Measurements from ENCODE around the gene SPATA32.

SPATA32 gene

DNA sequence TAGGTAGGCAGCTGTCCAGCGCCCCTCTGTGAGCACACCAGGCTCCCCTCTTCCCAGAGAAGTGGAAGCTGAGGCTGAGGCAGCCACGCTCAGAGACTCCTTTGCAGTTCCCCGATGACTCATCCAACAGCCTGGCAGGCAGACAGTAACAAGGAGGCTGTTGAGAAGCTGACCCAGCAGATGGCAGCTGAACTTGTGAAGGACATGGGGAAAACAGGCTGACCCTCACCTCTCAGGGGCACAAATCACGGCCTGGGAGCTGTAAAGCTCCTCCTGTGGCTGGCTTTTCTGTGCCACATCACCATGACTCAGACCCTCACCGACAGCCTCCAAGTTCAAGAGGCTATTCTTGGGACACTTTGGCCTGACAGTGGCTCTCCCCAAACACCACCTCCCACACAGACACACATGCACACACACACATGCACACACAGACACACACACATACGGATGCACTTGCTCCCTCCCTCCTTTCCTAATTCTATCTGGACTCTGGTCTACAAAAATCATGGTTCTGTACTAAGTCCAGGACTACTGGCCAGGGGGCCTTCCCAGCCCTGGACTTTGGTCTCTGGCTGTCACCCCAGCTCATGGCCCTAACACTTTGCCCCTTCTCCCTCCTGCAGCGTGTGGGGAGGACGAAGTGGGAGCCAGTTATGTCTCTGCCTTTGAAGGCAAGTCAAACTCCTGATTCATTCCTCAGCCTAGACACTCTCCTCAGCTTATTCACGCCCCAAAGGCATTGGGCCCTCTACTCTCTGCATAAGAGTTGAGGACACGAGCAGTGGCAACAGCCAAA lies 31.7 kb upstream of the SPATA32 start:
- H3K4me3 ChIP-seq (ENCODE audit: low read depth, low read length) = no peak overlapping the region

DNA sequence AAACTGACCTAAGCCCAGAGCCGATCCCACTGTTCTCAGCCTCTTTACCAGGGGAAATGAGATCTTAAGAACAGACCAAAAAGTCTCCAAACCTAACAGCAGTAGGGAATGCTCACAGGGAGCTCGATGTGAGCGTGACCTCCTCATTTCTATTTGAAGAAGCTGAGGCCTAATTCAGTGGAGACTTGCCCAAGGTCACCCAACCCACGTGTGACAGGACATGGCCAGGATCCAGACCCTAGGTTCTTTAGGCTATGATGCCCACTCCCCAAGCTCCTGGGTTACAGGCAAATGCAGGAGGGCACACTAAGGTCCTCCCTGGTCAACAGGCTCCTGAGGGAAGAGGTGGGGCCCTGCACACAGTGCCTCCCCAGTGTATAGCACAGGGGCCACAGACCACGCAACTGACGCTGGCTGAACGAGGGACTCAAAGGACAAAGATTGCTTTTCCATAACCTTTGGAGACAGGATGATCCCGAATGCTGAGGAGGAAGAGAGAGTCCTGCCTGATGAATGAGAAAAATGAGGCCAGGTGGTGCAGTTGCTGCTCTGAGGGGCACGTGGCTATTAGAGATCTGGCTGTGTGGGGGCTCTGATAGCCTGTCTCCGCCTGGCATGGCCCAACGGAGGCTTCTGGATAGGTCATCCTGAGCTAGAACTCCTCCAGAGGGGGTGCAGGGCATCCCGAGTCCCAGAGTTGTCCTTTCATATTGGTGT lies 31.0 kb upstream of the SPATA32 start:
- H3K4me3 ChIP-seq (ENCODE audit: low read depth, low read length) = no peak overlapping the region

DNA sequence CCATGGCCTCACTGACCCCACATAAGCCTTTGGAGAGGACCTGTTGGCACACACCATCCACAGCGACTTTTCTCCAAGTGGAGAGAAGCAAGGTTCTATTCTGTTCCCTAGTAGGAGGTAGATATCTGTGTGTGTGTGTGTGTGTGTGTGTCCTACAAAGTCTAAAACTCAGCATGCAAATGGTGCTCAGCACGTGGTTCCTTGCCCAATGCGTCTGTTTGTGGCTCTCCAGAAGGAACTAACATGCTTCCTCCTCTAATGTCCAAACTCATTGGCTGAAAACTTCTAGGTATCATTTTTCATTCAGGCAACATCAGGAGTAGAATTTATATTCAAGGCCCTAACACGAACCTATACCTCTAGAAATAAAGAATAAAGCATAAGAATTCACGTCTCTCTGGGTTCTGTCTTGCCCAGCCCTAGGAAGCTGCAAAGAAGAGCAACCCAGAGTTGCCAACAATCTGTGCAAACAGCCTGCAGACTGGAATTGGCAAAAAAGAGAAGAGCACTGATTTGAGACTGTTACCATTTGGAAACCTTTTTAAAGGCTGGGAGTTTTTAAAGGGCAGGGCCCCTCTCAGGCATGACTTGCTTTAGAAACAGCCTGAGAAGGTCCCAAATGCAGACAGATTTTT lies 29.4 kb upstream of the SPATA32 start:
- H3K4me3 ChIP-seq (ENCODE audit: low read depth, low read length) = no peak overlapping the region

DNA sequence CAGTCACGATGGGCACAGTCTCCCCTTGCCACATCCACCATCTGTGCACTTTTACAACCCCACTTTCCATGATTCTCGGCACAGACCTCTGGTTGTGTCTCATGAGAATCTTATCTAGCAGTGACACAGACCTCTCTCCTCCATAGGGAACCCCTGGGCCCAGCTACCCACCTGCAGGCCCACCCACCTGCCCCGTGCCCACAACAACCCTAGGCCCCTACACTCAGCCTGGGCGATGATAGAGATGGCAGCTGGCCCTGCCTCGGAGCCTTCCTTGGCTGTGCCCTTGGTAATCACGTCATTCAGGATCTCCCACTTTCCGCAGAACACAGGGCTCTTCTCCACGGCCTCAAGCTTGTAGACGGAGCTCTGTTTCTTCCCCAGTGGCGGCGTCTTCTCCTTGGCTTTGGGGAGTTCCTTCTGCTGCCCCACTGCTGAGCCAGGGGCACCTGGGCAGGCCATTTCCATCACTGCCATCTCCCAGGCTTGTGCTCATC lies 28.4 kb upstream of the SPATA32 start:
- H3K4me3 ChIP-seq (ENCODE audit: low read depth, low read length) = no peak overlapping the region

DNA sequence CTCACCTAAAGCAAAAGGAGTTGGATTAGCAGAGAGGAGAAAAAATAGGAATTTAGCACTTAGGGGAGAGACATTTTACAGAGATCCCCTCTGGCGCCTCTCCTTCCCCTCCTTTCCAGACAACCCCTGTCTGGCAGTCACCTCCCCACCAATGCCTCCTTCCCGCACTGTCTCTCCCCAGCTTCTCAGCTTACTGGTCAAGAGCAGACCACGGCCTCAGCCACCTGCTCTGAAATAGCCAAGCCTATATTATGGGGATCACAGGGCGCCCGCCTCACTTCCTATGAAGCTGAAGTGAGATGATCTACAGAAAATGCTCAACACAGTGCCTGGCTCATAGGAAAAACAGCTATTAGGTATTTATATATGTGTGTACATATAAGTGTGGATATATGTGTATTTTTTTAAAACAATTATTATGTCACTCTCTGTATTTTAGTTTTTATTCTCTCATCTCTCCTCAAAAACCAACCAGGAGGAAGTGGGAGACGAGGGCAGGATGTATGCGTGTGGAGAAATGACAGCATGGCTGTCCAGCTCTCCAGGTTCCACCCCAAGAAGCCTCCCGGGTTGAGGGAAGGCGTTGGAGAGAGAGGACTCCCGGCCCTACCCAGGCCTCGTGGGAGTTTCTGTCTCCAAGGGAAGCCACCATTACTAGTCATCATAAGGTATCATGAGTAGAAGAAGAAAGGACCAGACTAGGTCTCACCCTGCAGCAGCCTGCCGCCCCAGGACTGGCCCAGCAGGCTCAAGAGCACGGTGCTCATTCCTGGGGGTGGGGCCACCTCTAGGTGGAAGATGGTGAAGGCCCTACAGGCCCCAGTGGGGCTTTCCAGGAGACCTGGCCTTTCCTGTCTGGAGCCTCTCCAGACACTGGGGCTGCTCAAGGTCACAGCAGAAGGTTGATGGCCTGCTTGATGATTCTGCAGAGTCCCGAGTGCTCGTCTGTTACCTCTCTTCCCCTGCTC lies 27.7 kb upstream of the SPATA32 start:
- no peak overlapping the region for H3K4me3 ChIP-seq (ENCODE audit: low read depth, low read length)

- no peak overlapping the region for H3K4me3 ChIP-seq (ENCODE audit: low read depth, low read length)
Measured at GRCh38 chr17:45288825-45289224, 26.9 kb upstream of the SPATA32 start.

GRCh38 chr17:45287526-45288500 lies 25.9 kb upstream of the SPATA32 start:
- no peak overlapping the region for H3K4me3 ChIP-seq (ENCODE audit: low read depth, low read length)

DNA sequence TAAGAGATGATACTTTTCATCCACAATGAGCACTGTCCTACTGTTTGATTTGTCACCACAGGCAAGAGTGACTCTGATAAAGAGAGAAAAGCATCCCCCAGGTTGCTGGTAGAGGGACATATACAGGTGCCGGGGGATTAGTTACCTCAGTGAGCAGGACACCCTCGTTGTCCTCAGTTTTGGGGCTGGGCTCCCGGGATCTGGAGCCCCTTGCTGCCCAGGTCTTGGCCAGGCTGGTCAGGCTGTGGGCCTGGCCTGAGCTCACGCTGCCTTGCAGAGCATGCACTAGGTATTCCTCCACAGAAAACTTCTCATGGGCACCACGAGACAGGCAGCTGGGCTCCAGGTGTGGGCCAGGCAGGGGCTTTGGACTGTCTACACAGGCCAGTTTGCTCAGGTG lies 24.4 kb upstream of the SPATA32 start:
- no peak overlapping the region for H3K4me3 ChIP-seq (ENCODE audit: low read depth, low read length)

GRCh38 chr17:45284176-45285140 lies 22.6 kb upstream of the SPATA32 start:
- no peak overlapping the region for H3K4me3 ChIP-seq (ENCODE audit: low read depth, low read length)

- H3K4me3 ChIP-seq (ENCODE audit: low read depth, low read length) = no peak overlapping the region
Measured at GRCh38 chr17:45283711-45284110, 21.8 kb upstream of the SPATA32 start.

- H3K4me3 ChIP-seq (ENCODE audit: low read depth, low read length) = no peak overlapping the region
Measured at GRCh38 chr17:45282683-45283644, 21.1 kb upstream of the SPATA32 start.

DNA sequence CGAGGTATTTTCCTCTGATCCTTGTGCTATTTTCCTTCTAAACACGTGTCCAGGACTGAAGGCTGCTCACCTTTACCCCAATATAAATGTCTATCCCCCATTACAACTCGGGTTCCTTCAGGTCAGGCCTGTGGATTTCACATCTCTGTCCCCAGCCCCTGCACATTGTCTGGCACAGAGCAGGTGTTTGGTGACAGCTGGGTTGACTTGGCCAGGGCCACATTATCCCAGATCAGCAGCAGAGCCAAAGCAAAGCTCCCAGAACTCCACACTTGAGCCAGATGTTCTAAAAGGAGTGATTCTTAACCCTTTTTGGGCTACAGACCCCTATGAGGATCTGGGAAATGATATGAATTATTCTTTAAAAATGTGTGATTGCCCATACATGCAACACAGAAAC lies 18.0 kb upstream of the SPATA32 start:
- no peak overlapping the region for H3K4me3 ChIP-seq (ENCODE audit: low read depth, low read length)

DNA sequence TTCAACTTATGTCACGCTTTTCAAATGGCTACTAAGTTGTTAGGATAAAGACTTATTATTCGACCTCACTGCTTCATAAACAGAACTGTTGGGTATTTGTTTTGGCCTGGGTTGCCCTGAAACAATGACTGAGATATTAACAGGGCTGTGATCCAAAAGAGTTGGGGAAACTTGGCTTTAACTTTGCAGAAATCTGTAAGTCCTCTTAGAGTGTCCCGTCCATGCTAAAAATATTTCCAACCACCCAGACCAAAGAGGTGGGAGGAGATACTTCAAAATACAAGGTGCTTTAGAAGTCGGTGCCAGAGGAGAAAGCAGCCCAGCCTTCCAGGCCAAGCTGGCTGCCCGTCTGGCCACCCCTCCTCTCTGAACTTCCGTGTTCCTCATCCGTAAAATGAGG lies 16.1 kb upstream of the SPATA32 start:
- H3K4me3 ChIP-seq (ENCODE audit: low read depth, low read length) = no peak overlapping the region

DNA sequence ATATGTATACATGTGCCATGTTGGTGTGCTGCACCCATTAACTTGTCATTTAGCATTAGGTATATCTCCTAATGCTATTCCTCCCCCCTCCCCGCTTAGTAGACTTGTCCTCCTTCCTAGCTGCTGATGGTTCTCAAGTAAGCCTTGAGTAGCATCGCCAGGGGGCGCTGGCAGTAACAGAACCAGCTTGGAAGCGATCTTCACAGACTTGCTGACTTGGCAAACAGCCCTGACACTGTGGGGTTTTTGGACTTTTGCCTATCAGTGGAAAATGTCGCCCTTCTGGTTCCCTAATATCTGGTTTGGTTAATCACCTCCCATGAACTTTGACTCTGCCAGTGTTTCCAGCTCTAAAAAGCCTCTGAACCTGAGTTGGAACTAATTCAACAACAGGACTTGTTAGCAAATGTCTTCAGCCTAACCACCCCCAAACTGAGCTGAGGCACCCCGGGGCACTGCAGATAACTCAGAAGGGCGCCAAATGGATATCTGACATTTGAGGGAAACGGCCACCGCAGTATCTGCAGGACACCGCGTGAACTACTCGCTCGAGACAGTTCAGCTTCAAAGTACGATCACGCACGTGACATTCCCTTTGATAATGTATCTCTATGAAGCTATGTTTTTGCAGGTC lies 15.4 kb upstream of the SPATA32 start:
- H3K4me3 ChIP-seq (ENCODE audit: low read depth, low read length) = no peak overlapping the region

DNA sequence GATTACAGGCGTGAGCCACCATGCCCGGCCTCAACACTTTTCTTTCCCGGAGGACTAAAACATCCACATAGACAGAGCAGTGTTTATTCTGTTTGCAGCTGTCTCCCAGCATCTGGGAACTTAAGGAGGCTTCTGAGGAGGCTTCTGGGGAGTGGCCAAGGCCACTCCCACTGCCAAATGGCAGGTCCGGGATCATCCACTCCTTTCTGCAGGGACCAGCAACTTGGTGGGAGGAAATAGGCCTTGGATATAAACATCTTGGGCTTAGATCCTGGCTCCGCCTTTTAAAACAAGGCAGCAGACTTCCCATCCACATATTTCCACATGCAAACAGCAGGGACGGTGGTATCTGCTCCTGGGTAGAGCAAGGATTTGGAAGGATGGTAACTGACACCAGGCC lies 14.1 kb upstream of the SPATA32 start:
- H3K4me3 ChIP-seq (ENCODE audit: low read depth, low read length) = no peak overlapping the region

- no peak overlapping the region for H3K4me3 ChIP-seq (ENCODE audit: low read depth, low read length)
Measured at GRCh38 chr17:45274033-45274432, 12.1 kb upstream of the SPATA32 start.

DNA sequence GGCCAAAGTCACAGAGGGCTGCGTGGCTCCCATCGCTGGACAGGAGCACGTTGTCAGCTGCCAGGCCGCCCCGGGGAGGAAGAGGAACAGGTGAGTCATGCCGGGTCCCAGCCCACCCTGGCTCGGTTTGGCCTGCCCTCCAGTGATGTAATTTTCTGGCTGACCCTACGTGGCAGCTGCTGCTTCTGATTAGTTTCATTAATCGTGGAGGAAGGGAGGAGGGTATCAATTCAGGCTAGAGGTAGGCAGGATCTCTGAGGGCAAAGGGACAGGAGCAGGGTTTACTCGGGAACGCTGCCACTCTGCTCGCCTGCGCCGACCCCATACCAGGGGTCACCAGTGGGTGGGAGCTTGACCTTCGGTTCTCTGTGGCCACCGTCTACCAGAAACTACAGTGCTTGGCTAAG lies 11.7 kb upstream of the SPATA32 start:
- no peak overlapping the region for H3K4me3 ChIP-seq (ENCODE audit: low read depth, low read length)

Measured in iPS-11a (cell line).